Dedifferentiated amniotic fluid mesenchymal stem cell (primary cell): Measurements from ENCODE around the gene EHMT1.
"Not testable (repeated sequence)": the region's sequence is repeated elsewhere in the genome, so short reads cannot be mapped to it uniquely, and the experiment has no call there.

Experiments
- DNase-seq: peaks from one replicate; pipeline ENCODE4 v3.0.0-alpha.2; 2016; ENCODE audit errors: extremely low spot score

The EHMT1 gene

GRCh38 chr9:137759649-137760321, 141.0 kb downstream of the EHMT1 start:
- no peak for DNase-seq

GRCh38 chr9:137760426-137760825, 141.6 kb downstream of the EHMT1 start:
- no peak for DNase-seq

DNA sequence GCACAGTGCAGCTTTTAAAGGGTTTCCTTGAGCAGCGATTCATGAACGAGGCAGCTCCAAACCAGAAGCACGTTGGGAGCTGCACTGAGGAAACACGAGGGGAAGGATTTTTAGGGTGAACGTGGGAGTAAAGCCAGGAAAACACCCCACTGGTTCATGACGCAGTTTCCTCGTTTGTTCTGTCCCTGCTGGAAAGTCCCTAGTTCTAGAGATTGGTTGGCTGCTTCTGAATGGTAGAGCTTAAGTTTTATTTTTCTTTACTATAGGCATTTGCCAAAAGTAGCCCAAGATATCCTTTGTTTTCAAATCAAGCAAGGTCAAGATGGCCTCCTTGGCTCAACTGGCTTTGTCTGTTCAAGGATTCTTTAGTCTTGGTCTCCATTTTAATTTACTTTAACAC, 142.2 kb downstream of the EHMT1 start:
- no peak for DNase-seq

DNA sequence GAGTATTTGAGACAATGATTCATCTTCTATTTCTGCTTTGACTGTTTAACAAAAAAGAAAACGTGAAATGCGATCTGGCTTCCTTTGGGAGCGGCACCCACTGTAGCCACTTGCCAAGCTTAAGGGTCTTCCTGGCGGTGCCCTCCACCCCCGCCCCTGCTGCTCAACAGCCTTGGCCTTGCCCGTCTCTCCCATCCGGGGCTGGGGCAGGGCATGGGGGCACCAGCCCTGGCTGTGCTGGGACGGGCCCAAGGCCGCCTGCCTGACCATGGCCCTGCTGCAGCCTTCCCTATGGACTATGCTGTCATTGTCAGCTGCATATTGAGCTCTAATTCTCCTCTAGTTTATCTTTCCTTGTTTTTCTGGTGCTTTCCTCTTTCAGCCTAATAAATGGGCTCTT, 143.0 kb downstream of the EHMT1 start:
- no peak for DNase-seq

- DNase-seq: no peak
Observed at GRCh38 chr9:137762414-137763061, 143.7 kb downstream of the EHMT1 start.

DNA sequence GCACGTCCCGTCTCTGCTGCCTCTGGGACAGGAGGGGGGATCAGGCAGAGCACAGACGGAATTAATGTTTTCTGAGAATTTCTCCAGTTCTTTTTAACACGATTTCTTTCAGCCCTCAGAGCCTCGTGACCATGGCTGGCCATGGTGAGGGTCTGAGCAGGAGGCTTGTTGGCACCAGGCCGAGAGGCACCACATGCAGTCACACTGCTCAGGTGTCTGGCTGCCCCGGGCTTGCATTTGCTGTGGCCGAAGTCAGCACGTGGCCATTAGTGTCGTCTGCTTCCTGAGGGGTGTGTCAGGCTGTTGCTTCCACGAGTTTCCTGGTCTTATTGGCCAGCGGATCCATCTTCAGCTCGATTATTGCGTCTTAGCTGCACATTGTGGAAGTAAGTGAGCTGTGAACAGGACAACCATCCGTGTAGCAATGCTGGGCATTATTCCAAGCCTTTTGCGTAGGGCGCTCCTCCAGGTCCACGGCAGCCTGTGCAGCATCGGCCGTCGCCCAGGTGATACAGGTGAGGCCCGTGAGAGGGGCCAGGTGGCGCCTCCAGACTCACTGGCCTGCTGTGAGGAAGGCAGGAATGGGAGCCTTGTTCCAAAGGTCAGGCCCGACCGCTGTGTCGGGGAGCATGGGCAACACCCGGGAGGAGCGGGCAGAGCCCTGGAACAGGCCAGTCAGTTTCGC, 144.6 kb downstream of the EHMT1 start:
- no peak for DNase-seq

DNA sequence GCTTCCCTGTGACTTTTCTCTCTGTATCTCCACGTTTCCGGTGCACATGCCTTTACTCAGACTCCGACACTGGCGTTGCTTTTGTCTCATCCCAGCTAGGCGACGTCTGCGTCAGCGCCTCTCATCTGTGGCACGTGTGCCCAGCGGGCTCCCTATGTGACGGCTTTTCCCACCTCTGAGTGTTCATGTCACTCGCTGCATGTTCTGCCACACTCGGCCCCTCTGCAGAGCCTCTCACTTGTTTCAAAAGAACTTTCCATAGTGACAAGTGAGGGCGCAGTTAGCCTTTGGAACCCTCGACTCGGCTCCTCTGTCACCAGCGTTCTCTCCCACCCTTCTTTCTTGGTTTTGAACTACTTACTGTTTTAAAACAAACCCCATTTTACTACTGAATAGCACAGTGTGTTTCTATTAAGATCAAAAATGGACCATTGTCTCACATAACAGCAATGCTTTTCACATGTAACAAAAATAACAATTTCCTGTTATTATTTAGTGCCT, 145.4 kb downstream of the EHMT1 start:
- no peak for DNase-seq

DNA sequence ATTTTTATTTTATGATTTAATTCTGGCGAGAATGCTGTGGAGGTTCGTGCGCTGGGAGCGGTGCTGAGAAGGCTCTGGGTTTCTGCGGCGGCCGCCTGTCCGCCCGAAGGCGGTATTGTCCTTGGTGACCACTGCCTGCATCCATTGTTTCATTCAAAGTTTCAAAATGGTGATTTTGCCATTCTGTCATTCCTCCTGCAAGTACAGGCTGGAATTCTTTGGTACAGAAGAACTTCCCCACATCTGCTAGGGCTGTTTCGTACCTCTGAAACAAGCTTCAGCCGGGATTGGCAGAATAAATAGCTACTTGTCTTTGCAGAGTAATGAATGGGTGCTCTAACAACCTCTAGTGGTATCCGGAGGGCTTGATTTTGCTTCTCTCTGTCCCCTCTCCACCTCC, 146.2 kb downstream of the EHMT1 start:
- DNase-seq: no peak

- DNase-seq: no peak
Observed at GRCh38 chr9:137765536-137765935, 146.7 kb downstream of the EHMT1 start.

GRCh38 chr9:137771580-137771979, 152.8 kb downstream of the EHMT1 start:
- no peak for DNase-seq

DNA sequence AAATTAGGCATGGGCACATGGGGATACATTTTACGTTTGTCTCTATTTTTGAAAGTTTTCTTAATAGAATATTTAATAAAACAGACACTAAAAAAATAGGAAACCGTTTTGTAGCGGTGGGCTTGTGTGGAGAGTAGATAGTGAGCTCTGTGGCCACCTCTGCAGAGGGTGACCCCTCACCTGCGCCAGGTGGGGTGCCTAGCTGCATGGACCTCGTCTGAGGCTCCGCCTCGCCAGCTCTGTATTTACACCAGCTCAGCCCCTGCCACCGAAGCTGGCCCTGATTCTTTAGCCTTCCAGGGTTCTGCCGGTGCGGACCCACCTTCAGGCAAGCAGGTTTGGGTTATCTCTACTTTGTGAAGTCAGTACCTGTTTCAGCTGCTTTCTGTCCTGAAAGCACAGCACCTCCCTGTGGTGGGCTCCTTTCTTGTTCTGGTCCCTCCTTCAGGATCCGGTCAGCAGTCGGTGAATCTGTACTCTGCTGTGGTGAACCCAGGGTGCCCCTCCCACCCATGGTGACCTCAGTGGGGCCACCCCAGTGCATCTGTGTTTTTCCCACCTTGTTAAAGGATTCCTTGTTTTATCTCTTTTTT, 153.6 kb downstream of the EHMT1 start:
- no peak for DNase-seq

GRCh38 chr9:137774775-137775386, 156.1 kb downstream of the EHMT1 start:
- no peak for DNase-seq

- no peak for DNase-seq
Observed at GRCh38 chr9:137776306-137776995, 157.6 kb downstream of the EHMT1 start.

- DNase-seq: no peak
Observed at GRCh38 chr9:137777761-137778160, 159.0 kb downstream of the EHMT1 start.

DNA sequence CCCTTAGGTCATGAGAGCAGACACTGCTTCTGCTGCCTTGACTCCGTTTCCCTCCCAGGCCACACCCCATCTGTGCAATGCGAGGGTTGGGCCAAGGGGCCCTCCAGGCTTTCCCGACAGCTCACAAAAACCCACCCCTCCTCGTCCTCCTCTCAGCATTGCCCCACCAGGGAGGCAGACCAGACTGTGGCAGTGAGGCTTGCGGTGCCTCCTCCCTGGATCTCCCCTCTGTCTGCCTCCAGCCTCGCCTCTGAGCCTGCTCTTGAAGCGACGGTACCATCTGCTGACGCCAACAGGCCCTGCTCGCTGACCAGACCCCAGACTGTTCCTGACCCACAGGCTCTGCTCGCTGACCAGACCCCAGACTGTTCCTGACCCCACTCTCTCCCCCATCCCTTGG, 159.5 kb downstream of the EHMT1 start:
- no peak for DNase-seq

DNA sequence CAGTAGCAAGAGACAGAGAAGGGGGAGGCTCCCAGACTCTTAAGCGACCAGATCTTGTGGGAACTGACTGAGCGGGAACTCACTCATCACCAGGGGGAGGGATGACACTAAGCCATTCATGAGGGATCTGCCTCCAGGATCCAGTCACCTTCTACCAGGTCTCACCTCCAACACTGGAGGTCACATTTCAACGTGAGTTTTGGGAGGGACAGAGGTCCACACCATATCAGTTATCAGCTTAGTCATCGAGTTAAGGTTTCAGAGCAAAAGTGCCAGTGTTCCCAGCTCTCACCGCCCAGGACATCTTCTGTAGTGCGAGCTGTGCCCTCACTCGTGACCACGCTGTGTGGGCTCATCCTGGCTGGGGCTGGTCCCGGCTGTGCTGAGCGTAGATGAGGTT, 160.1 kb downstream of the EHMT1 start:
- no peak for DNase-seq

DNA sequence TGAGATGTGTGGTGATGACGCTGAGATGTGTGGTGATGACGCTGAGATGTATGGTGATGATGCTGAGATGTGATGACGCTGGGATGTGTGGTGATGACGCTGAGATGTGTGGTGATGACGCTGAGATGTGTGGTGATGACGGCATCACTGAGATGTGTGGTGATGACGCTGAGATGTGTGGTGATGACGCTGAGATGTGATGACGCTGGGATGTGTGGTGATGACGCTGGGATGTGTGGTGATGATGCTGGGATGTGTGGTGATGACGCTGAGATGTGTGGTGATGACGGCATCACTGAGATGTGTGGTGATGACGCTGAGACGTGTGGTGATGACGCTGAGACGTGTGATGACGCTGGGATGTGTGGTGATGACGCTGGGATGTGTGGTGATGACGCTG, 161.2 kb downstream of the EHMT1 start:
- DNase-seq: not testable (repeated sequence)

DNA sequence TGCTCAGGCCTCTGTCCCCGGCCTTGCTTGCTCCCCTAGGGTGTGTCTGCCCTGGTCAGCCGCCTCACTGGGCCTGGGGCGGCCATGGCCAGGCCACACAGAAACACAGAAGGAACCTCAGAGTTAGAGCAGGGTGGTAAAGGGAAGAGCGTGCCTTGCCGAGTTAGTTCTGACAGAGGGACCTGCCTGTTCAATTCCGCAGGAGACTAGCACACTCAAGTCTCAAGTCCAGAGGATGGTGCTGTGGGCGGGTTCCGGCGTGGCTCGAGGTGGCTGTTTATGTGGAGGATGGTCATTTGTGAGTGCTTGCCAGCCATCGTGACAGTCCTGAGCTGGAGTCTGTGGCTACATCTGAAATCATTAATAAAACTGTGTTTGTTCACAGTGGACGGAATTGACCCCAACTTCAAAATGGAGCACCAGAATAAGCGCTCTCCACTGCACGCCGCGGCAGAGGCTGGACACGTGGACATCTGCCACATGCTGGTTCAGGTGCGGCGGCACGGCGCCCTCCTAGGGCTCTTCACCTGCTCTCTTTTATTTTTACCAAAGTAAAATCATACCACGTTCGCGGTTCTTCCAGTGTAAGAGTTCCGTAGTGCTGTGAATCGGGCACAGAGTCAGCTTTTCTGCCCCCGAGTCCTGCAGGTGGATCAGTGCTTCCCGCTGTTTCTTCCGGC, 163.2 kb downstream of the EHMT1 start:
- DNase-seq: no peak

DNA sequence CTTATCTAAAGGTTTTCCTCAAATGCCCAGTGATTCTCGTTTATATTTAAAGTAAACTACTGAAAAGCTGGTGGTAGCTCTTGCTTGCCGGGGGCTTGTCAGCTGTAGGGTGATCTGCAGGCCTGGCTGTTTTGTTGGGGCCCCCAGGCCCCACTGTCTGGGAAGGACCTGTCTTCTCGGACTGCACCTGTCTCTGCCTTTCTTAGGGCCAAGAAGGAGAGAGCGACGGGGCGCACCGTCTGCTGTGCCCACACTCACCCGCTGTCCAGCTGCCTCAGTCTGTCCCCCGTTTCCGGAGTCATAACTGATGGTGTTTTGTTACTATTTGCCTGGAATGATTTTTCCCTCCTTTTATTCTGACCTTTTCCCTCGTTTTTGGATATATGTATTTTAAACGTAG, 164.7 kb downstream of the EHMT1 start:
- DNase-seq: no peak

- no peak for DNase-seq
Observed at GRCh38 chr9:137784046-137784445, 165.2 kb downstream of the EHMT1 start.
